ENCODE measurements around the gene KIF26B.
"Not testable (repeated sequence)": the region's sequence is repeated elsewhere in the genome, so short reads cannot be mapped to it uniquely, and the experiment has no call there.

Gene KIF26B

GRCh38 chr1:245332085-245332484 is 177.3 kb downstream of the KIF26B start:
- no peak for DNase-seq

- no peak for DNase-seq
Observed at GRCh38 chr1:245332513-245332912, 177.7 kb downstream of the KIF26B start.

GRCh38 chr1:245334235-245334634 is 179.4 kb downstream of the KIF26B start:
- DNase-seq, result no peak

- no peak for DNase-seq
Observed at GRCh38 chr1:245334827-245335490, 180.2 kb downstream of the KIF26B start.

- DNase-seq, result not testable (repeated sequence)
Observed at GRCh38 chr1:245335684-245336083, 180.9 kb downstream of the KIF26B start.

- DNase-seq, result no peak
Observed at GRCh38 chr1:245336149-245336983, 181.6 kb downstream of the KIF26B start.

- DNase-seq, result not testable (repeated sequence)
Observed at GRCh38 chr1:245336984-245337355, 182.2 kb downstream of the KIF26B start.

- DNase-seq, result no peak
Observed at GRCh38 chr1:245337829-245338484, 183.2 kb downstream of the KIF26B start.

GRCh38 chr1:245338485-245338877 is 183.7 kb downstream of the KIF26B start:
- DNase-seq, result no peak

GRCh38 chr1:245341743-245342142 is 187.0 kb downstream of the KIF26B start:
- no peak for DNase-seq

GRCh38 chr1:245345191-245345884 is 190.6 kb downstream of the KIF26B start:
- DNase-seq, result no peak

- no peak for DNase-seq
Observed at GRCh38 chr1:245348626-245349025, 193.8 kb downstream of the KIF26B start.

- no peak for DNase-seq
Observed at GRCh38 chr1:245353411-245353810, 198.6 kb downstream of the KIF26B start.

- DNase-seq, result no peak
Observed at GRCh38 chr1:245353915-245354775, 199.4 kb downstream of the KIF26B start.

GRCh38 chr1:245355851-245356630 is 201.3 kb downstream of the KIF26B start:
- DNase-seq, result not testable (repeated sequence)

GRCh38 chr1:245356891-245357585 is 202.3 kb downstream of the KIF26B start:
- no peak for DNase-seq

- not testable (repeated sequence) for DNase-seq
Observed at GRCh38 chr1:245359101-245359680, 204.4 kb downstream of the KIF26B start.

GRCh38 chr1:245361065-245361464 is 206.3 kb downstream of the KIF26B start:
- no peak for DNase-seq

GRCh38 chr1:245361951-245362350 is 207.2 kb downstream of the KIF26B start:
- DNase-seq, result no peak

GRCh38 chr1:245363461-245364200 is 208.8 kb downstream of the KIF26B start:
- no peak for DNase-seq
